ENCODE results near the gene OR14C36.

GRCh38 chr1:248366609-248367008 is 18.0 kb downstream of the OR14C36 start:
- TF ChIP-seq, protein P1, sequence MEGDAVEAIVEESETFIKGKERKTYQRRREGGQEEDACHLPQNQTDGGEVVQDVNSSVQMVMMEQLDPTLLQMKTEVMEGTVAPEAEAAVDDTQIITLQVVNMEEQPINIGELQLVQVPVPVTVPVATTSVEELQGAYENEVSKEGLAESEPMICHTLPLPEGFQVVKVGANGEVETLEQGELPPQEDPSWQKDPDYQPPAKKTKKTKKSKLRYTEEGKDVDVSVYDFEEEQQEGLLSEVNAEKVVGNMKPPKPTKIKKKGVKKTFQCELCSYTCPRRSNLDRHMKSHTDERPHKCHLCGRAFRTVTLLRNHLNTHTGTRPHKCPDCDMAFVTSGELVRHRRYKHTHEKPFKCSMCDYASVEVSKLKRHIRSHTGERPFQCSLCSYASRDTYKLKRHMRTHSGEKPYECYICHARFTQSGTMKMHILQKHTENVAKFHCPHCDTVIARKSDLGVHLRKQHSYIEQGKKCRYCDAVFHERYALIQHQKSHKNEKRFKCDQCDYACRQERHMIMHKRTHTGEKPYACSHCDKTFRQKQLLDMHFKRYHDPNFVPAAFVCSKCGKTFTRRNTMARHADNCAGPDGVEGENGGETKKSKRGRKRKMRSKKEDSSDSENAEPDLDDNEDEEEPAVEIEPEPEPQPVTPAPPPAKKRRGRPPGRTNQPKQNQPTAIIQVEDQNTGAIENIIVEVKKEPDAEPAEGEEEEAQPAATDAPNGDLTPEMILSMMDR (IDR thresholded peaks at IDR 0.05), result no peak
- TF ChIP-seq POLR2A (IDR thresholded peaks at IDR 0.05), result no peak
